Right atrium auricular region (tissue), 2 donors: ENCODE measurements around the gene PLCD3. TPM values are rescaled to one million over a fixed set of nuclear protein-coding genes. Genes with fewer than 3 reads are reported as not detected.

Experiments
- DNase-seq: peaks from one replicate; pipeline ENCODE4 v3.0.0-alpha.2; 2019; ENCODE audit warnings: low spot score
- H3K27ac ChIP-seq, 2 donors: fragments of 200-600 bp; sonication (generic); 1 replicate in 1 of 2; 2 replicates in 1 of 2; pipeline ENCODE4 v1.5.1; 2016 to 2019
- H3K27me3 ChIP-seq, 2 donors: fragments of 200-600 bp; sonication (generic); one replicate each; pipeline versions ENCODE4 v1.5.1 to v1.6.0; 2017 to 2019
- H3K36me3 ChIP-seq: fragments of 200-600 bp; sonication (generic); one replicate; pipeline ENCODE4 v1.5.1; 2016
- H3K4me1 ChIP-seq, 2 donors: fragments of 200-600 bp; sonication (generic); one replicate each; pipeline versions ENCODE4 v1.5.1 to v1.6.0; 2017 to 2019
- H3K4me3 ChIP-seq, 2 donors: fragments of 200-600 bp; sonication (generic); 1 replicate in 1 of 2; 2 replicates in 1 of 2; pipeline ENCODE4 v1.5.1; 2017 to 2019; ENCODE audit warnings: mild to moderate bottlenecking in 1 of 2, moderate library complexity in 1 of 2
- H3K9me3 ChIP-seq, 2 donors: fragments of 200-600 bp; sonication (generic); one replicate each; pipeline ENCODE4 v1.5.1; 2019
- CTCF ChIP-seq, 2 donors: fragments of 200-600 bp; sonication (generic); IDR thresholded peaks; one replicate each; pipeline ENCODE4 v1.5.1; 2019; ENCODE audit warnings: antibody characterized with exemption in 2 of 2
- total RNA-seq, 2 donors: library from RNA; depleted of rRNA; stranded (reverse); fragments of >200 nt; gene quantifications; one replicate each; pipeline ENCODE4 v1.1.0, GENCODE V29; 2016

Gene PLCD3
- total RNA-seq, 2 donors from 2014 or later: 102 to 156 TPM

GRCh38 chr17:45129426-45129939 lies 2.8 kb downstream of the PLCD3 start:
- H3K27me3 ChIP-seq: no peaks in the 10 kb centered on the region
- H3K27ac ChIP-seq: peak overlapping the region; percentile 83 to 95
- no peak for TF ChIP-seq CTCF (IDR thresholded peaks at IDR 0.05)
- H3K4me1 ChIP-seq: peaks cover 0 to 57% of the 10 kb centered on the region in 2 donors
- no peaks in the 10 kb centered on the region for H3K9me3 ChIP-seq
- no peaks in the 10 kb centered on the region for H3K36me3 ChIP-seq
- DNase-seq: no peak
- H3K4me3 ChIP-seq: no peak overlapping the region

- Histone ChIP-seq H3K9me3 (no peaks in the 10 kb centered on the region), H3K36me3 (no peaks in the 10 kb centered on the region), H3K4me1 (peaks cover 0 to 62% of the 10 kb centered on the region in 2 donors), H3K27ac (peak overlapping the region; percentile 83 to 95), H3K4me3 (no peak overlapping the region), H3K27me3 (no peaks in the 10 kb centered on the region)
- TF ChIP-seq CTCF (IDR thresholded peaks at IDR 0.05): no peak
- DNase-seq: no peak
Observed at GRCh38 chr17:45128989-45129388, 3.3 kb downstream of the PLCD3 start.

GRCh38 chr17:45128331-45128730 lies 4.0 kb downstream of the PLCD3 start:
- H3K27me3 ChIP-seq: no peaks in the 10 kb centered on the region
- TF ChIP-seq CTCF (IDR thresholded peaks at IDR 0.05): no peak
- H3K4me1 ChIP-seq: peaks cover 0 to 68% of the 10 kb centered on the region in 2 donors
- peak overlapping the region; percentile 83 to 95 for H3K27ac ChIP-seq
- H3K36me3 ChIP-seq: no peaks in the 10 kb centered on the region
- H3K9me3 ChIP-seq: no peaks in the 10 kb centered on the region
- no peak for DNase-seq
- H3K4me3 ChIP-seq: no peak overlapping the region

GRCh38 chr17:45127548-45128300 lies 4.6 kb downstream of the PLCD3 start:
- peak; percentile 83 for DNase-seq
- no peak overlapping the region for H3K4me3 ChIP-seq
- no peak for TF ChIP-seq CTCF (IDR thresholded peaks at IDR 0.05)

GRCh38 chr17:45127207-45127547 lies 5.1 kb downstream of the PLCD3 start:
- no peaks in the 10 kb centered on the region for H3K27me3 ChIP-seq
- no peak for TF ChIP-seq CTCF (IDR thresholded peaks at IDR 0.05)
- H3K4me1 ChIP-seq: peaks cover 0 to 79% of the 10 kb centered on the region in 2 donors
- H3K9me3 ChIP-seq: no peaks in the 10 kb centered on the region
- H3K27ac ChIP-seq: peak overlapping the region; percentile 83 to 95
- DNase-seq: no peak
- no peak overlapping the region for H3K4me3 ChIP-seq
- no peaks in the 10 kb centered on the region for H3K36me3 ChIP-seq

More at GRCh38 chr17:45127548-45128300, 4.6 kb downstream of the PLCD3 start:
- H3K9me3 ChIP-seq: no peaks in the 10 kb centered on the region
- peaks cover 0 to 74% of the 10 kb centered on the region in 2 donors for H3K4me1 ChIP-seq
- no peaks in the 10 kb centered on the region for H3K36me3 ChIP-seq
- peak overlapping the region; percentile 83 to 95 for H3K27ac ChIP-seq
- no peaks in the 10 kb centered on the region for H3K27me3 ChIP-seq
